ENCODE results near the gene POR. TPM values are rescaled to one million over a fixed set of nuclear protein-coding genes. Genes with fewer than 3 reads are reported as not detected.

POR gene
- total and polyA plus RNA-seq, 2 of the 13 experiments (the other 11 are each of a cell fraction or from before 2014, with no cell fraction given), result 145 to 266 TPM

GRCh38 chr7:75878769-75879611 is 36.0 kb upstream of the POR start, which contains the start of gene RHBDD2 (continued):
- TF ChIP-seq ZNF276 (CRISPR knock-in tag; IDR thresholded peaks at IDR 0.05; ENCODE audit: low read depth) (no peak), MIER3 (CRISPR knock-in tag; IDR thresholded peaks at IDR 0.05; ENCODE audit: borderline replicate concordance) (no peak), ZMAT3 (CRISPR knock-in tag; conservative IDR thresholded peaks at IDR 0.05) (peak; percentile 70), ZNF691 (CRISPR knock-in tag; IDR thresholded peaks at IDR 0.05; ENCODE audit: borderline replicate concordance, low read depth) (0 out of 2 replicates have a peak, but pooled peaks have one; percentile 57), RFX1 (IDR thresholded peaks at IDR 0.05) (peak; percentile 82), TRAFD1 (CRISPR knock-in tag; IDR thresholded peaks at IDR 0.05; ENCODE audit: borderline replicate concordance) (no peak), HNRNPUL1 (IDR thresholded peaks at IDR 0.05; ENCODE audit: low read depth, low read length) (no peak), XBP1 (CRISPR knock-in tag; IDR thresholded peaks at IDR 0.05) (no peak), ZSCAN25 (CRISPR knock-in tag; IDR thresholded peaks at IDR 0.05) (peak; percentile 83; the same call in 1 of the 2 replicates), IKZF5 (CRISPR knock-in tag; IDR thresholded peaks at IDR 0.05) (peak; percentile 56; the same call in 1 of the 2 replicates), POGK (CRISPR knock-in tag; conservative IDR thresholded peaks at IDR 0.05) (no peak; the same call in 1 of the 2 replicates), HOXA3 (CRISPR knock-in tag; IDR thresholded peaks at IDR 0.05) (peak; percentile 87), PRMT3 (CRISPR knock-in tag; IDR thresholded peaks at IDR 0.05; ENCODE audit: borderline replicate concordance, low read depth) (no peak; the same call in 1 of the 2 replicates), MED1 (CRISPR knock-in tag; IDR thresholded peaks at IDR 0.05) (peak; percentile 75), ZNF414 (CRISPR knock-in tag; IDR thresholded peaks at IDR 0.05) (peak; percentile 91), CREBL2 (CRISPR knock-in tag; IDR thresholded peaks at IDR 0.05; ENCODE audit: borderline replicate concordance) (peak; percentile 83; the same call in 1 of the 2 replicates), ZNF510 (CRISPR knock-in tag; IDR thresholded peaks at IDR 0.05; ENCODE audit: low read depth) (no peak; the same call in 1 of the 2 replicates), ZBTB20 (CRISPR knock-in tag; IDR thresholded peaks at IDR 0.05; ENCODE audit: borderline replicate concordance, low read depth) (no peak), NR0B2 (CRISPR knock-in tag; IDR thresholded peaks at IDR 0.05) (peak; percentile 58; the same call in 1 of the 2 replicates)
